ENCODE measurements around the gene CSMD2.
"Not testable (repeated sequence)": the region's sequence is repeated elsewhere in the genome, so short reads cannot be mapped to it uniquely, and the experiment has no call there.

Gene CSMD2

GRCh38 chr1:34101151-34101550 is 63.9 kb downstream of the CSMD2 start:
- no peak for FAIRE-seq

- FAIRE-seq: no peak
These were observed 64.7 kb downstream of the CSMD2 start for GRCh38 chr1:34100332-34100731.

GRCh38 chr1:34092399-34092798 is 72.6 kb downstream of the CSMD2 start:
- not testable (repeated sequence) for FAIRE-seq

- FAIRE-seq: no peak
These were observed 75.3 kb downstream of the CSMD2 start for GRCh38 chr1:34089731-34090130.

- no peak for FAIRE-seq
These were observed 77.0 kb downstream of the CSMD2 start for GRCh38 chr1:34087986-34088385.

- FAIRE-seq: no peak
These were observed 78.5 kb downstream of the CSMD2 start for GRCh38 chr1:34086561-34086960.

- FAIRE-seq: no peak
These were observed 81.1 kb downstream of the CSMD2 start for GRCh38 chr1:34083974-34084373.

- not testable (repeated sequence) for FAIRE-seq
These were observed 82.9 kb downstream of the CSMD2 start for GRCh38 chr1:34082085-34082670.

- no peak for FAIRE-seq
These were observed 86.6 kb downstream of the CSMD2 start for GRCh38 chr1:34078383-34078782.

GRCh38 chr1:34075576-34075975 is 89.5 kb downstream of the CSMD2 start:
- FAIRE-seq: no peak

GRCh38 chr1:34073028-34073695 is 91.9 kb downstream of the CSMD2 start:
- no peak for FAIRE-seq

- FAIRE-seq: no peak
These were observed 94.7 kb downstream of the CSMD2 start for GRCh38 chr1:34070201-34070836.

- FAIRE-seq: no peak
These were observed 97.9 kb downstream of the CSMD2 start for GRCh38 chr1:34066981-34067603.

- FAIRE-seq: no peak
These were observed 98.9 kb downstream of the CSMD2 start for GRCh38 chr1:34066166-34066565.

GRCh38 chr1:34065498-34065897 is 99.5 kb downstream of the CSMD2 start:
- no peak for FAIRE-seq

- FAIRE-seq: no peak
These were observed 104.1 kb downstream of the CSMD2 start for GRCh38 chr1:34060901-34061415.

- no peak for FAIRE-seq
These were observed 104.8 kb downstream of the CSMD2 start for GRCh38 chr1:34060187-34060730.

- FAIRE-seq: no peak
These were observed 107.5 kb downstream of the CSMD2 start for GRCh38 chr1:34057347-34058130.

- no peak for FAIRE-seq
These were observed 109.2 kb downstream of the CSMD2 start for GRCh38 chr1:34055818-34056217.

- no peak for FAIRE-seq
These were observed 110.1 kb downstream of the CSMD2 start for GRCh38 chr1:34054920-34055319.

- FAIRE-seq: no peak
These were observed 111.4 kb downstream of the CSMD2 start for GRCh38 chr1:34053660-34054059.

- no peak for FAIRE-seq
These were observed 112.5 kb downstream of the CSMD2 start for GRCh38 chr1:34052565-34052964.

All from G401.6 (cell line).